AG09319 (cell line): ENCODE data around the gene PUM1.

Experiments
- DNase-seq: peaks from one replicate; pipeline ENCODE4 v3.0.0-alpha.2; 2010; ENCODE audit warnings: low read depth; ENCODE audit errors: extremely low read depth
- CTCF ChIP-seq: IDR thresholded peaks from 2 replicates; pipeline ENCODE4 v1.5.1; 2011; ENCODE audit warnings: low read depth, mild to moderate bottlenecking, inconsistent platforms, low read length, moderate library complexity

The PUM1 gene

GRCh38 chr1:30920827-30921226, 144.7 kb downstream of the PUM1 start:
- DNase-seq = peak; percentile 19

GRCh38 chr1:30919025-30919881, 146.3 kb downstream of the PUM1 start:
- TF ChIP-seq CTCF = no peak
- no peak for DNase-seq

More at GRCh38 chr1:30920827-30921226, 144.7 kb downstream of the PUM1 start:
- TF ChIP-seq CTCF = no peak

- no peak for DNase-seq
- TF ChIP-seq CTCF = no peak
These were observed 149.2 kb downstream of the PUM1 start for GRCh38 chr1:30916296-30916695.

GRCh38 chr1:30915491-30916230, 149.9 kb downstream of the PUM1 start:
- no peak for DNase-seq
- no peak for TF ChIP-seq CTCF

- no peak for TF ChIP-seq CTCF
- no peak for DNase-seq
These were observed 150.6 kb downstream of the PUM1 start for GRCh38 chr1:30914931-30915330.

GRCh38 chr1:30914587-30914922, 151.0 kb downstream of the PUM1 start:
- no peak for DNase-seq
- TF ChIP-seq CTCF = no peak
